T-helper 1 cell treated with Interleukin-12 subunit alpha and Interleukin-12 subunit beta and Interleukin-4 antibody, amounts not matched to agents 30 ng/mL and 1 ng/mL, for 36 hours (primary cell): ENCODE data around the gene KHDC4. TPM values are rescaled to one million over a fixed set of nuclear protein-coding genes. Genes with fewer than 3 reads are reported as not detected.

ENCODE experiments used
- intact Hi-C: fragments of 100-400 bp; cut with micrococcal nuclease; formaldehyde crosslinking; loops from one replicate; pipeline ENCODE4 v1.15.1; 2024
- total RNA-seq: library from RNA; stranded (reverse); gene quantifications from 2 replicates; pipeline ENCODE4 v1.2.3, GENCODE V29; 2022

The KHDC4 gene
- total RNA-seq, 1 donor from 2014 or later: 70.6 TPM

DNA sequence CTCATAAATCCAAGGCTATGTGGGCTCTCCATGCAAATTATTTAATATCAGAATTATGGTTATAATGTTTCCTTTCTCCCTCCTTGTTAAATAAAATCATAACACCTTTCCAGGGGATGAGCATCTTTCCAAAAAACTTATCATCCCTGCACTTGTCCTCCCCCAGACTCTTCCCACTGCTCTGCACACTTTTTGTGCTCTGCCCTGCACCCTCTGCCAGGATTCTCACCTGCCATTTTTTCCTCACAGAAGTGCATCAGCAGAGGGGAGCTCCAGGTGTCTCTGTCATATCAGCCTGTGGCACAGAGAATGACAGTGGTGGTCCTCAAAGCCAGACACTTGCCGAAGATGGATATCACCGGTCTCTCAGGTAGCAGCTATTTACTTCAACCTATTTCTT is 54.0 kb downstream of the KHDC4 start:
- intact Hi-C loops: no loop called here

DNA sequence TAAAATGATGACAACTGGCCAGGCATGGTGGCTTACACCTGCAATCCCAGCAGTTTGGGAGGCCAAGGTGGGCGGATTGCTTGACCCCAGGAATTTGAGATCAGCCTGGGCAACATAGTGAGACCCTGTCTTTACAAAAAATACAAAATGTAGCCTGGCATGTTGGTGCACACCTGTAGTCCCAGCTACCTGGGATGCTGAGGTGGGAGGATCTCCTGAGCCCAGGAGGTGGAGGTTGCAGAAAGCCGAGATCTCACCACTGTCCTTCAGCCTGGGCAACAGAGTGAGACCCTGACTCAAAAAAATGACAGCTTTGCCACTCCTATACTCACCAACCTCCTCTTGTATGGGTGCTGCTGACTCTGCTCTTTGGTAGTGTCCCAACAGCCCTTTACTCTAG is 56.3 kb downstream of the KHDC4 start:
- intact Hi-C loops: no loop called here

DNA sequence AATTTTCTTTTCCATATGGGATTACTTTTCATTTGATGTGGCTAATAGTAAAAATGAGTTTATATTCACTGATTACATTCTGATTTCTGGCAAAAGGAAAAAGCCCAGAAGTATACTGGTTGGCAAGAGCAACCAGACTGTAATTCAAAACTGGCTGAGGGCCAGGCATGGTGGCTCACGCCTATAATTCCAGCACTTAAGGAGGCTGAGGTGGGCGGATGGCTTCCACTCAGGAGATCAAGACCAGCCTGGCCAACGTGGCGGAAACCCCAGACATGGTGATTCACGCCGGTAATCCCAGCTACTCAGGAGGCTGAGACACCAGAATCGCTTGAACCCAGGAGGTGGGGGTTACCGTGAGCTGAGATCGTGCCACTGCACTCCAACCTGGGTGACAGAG is 60.4 kb downstream of the KHDC4 start:
- intact Hi-C loops: no loop called here

GRCh38 chr1:155872527-155872926 is 61.7 kb downstream of the KHDC4 start:
- intact Hi-C loops: no loop called here

DNA sequence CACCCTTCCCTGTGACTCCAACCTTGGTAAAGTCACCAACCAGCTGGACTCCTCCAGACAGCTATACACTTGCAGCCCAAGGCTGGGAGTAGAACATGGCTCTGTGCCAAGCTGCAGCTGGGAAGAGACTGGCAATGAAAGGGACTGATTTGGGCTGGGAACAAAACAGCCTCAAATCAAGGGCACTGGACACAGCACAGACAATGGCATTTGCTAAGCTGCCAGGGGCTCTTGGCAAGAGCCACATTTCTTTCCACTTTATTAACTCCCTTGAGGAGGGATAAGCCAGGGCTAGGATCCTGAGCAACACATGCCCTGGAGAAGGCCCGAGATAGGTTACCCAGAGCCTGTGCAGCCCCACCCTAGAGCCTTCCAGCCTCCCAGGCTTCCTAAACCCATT is 62.8 kb downstream of the KHDC4 start:
- intact Hi-C loops: no loop called here

DNA sequence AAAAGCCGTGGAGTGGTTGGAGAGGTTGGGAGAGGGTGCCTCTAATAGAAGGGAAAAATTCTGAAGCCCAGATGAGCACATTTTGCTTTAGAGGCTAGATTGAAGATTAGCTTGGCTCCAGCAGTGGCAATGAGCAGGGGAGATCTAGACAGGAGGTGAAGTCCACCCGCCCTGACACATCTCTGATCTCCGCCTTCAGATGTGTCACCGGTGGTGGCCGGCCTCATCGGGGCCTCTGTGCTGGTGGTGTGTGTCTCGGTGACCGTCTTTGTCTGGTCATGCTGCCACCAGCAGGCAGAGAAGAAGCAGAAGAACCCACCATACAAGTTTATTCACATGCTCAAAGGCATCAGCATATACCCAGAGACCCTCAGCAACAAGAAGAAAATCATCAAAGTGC is 66.4 kb downstream of the KHDC4 start:
- intact Hi-C loops: no loop called here

DNA sequence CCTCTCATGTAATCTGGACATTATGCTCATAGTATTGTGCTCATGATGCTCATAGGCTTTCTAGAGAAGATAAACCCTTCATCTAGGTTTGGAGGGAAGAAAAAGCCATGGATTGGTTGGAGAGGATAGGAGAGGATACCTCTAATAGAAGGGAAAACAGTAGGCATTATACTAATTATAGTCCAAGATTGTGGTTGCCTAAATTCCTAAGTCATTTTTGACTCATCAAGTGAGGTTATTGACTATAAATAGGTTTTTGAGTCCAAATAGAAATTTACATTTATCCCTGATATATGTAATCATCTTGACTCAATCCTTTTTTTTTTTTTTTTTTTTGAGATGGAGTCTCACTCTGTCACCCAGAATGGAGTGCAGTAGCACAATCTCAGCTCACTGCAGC is 69.8 kb downstream of the KHDC4 start:
- intact Hi-C loops: no loop called here

Other genes with a start within 250 kb of the KHDC4 start
- 81.0 and 82.8 TPM in 2 replicates for gene YY1AP1, start 245.6 kb downstream of the KHDC4 start, total RNA-seq
- gene DAP3, start 245.3 kb downstream of the KHDC4 start, total RNA-seq: 156 and 158 TPM in 2 replicates
- gene GON4L, start 77.2 kb downstream of the KHDC4 start, total RNA-seq: 85.8 and 90.6 TPM in 2 replicates
- 38.3 and 38.8 TPM in 2 replicates for gene SYT11, start 74.8 kb downstream of the KHDC4 start, total RNA-seq
- gene RIT1, start 23.1 kb downstream of the KHDC4 start, total RNA-seq: 27.5 and 33.1 TPM in 2 replicates
- not detected in 2 replicates for gene RXFP4, start 7.2 kb upstream of the KHDC4 start, total RNA-seq
- 181 and 188 TPM in 2 replicates for gene ARHGEF2, start 44.1 kb upstream of the KHDC4 start, total RNA-seq
- gene SSR2, start 86.5 kb upstream of the KHDC4 start, total RNA-seq: 278 and 281 TPM in 2 replicates
- gene UBQLN4, start 119.4 kb upstream of the KHDC4 start, total RNA-seq: 39.0 and 40.6 TPM in 2 replicates
- gene LAMTOR2, start 120.4 kb upstream of the KHDC4 start, total RNA-seq: 62.0 and 62.1 TPM in 2 replicates
- 0.56 TPM in 1 of 2 replicates, not detected in the other for gene RAB25, start 126.7 kb upstream of the KHDC4 start, total RNA-seq
- gene MEX3A, start 148.1 kb upstream of the KHDC4 start, total RNA-seq: 0.07 TPM in 1 of 2 replicates, not detected in the other
- gene LMNA, start 180.3 kb upstream of the KHDC4 start, total RNA-seq: 32.7 and 33.3 TPM in 2 replicates
- gene SEMA4A, start 219.2 kb upstream of the KHDC4 start, total RNA-seq: 4.6 and 5.1 TPM in 2 replicates